ENCODE results near the gene HMBS. TPM values are rescaled to one million over a fixed set of nuclear protein-coding genes. Genes with fewer than 3 reads are reported as not detected.
A peak's percentile ranks its signal among the peaks of the same experiment; 100 is the strongest.

HMBS gene
- total RNA-seq, 1 donor from 2014 or later: 19.5 TPM

GRCh38 chr11:119111361-119111925 lies 26.8 kb downstream of the HMBS start:
- no peak for DNase-seq
- peaks cover 51% of the 10 kb centered on the region for H3K36me3 ChIP-seq

DNA sequence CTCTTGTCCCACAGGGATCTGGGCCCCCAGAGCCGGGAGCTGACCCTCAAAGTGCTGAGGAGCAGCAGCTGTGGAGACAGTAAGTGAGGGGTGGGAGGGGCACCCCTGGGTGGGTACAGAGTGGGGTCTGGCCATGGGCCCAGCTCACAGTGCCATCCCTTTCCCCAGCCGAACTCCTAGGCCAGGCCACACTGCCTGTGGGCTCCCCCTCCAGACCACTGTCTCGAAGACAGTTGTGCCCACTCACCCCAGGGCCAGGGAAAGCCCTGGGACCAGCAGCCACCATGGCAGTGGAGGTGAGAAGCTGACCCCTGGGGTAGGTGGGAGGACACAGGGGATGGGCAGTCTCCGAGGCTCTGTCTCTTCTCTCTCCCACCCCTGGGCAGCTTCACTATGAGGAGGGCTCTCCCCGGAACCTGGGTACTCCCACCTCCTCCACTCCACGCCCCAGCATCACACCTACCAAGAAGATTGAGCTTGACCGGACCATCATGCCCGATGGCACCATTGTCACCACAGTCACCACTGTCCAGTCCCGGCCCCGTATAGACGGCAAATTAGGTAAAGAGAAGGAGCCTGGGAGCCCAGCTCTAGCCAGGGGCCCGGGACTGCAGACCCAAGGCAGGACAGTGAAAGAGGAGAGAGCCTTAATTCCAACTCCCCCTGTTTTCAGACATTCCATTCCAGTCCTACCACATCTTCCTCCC lies 27.8 kb downstream of the HMBS start:
- peaks cover 55% of the 10 kb centered on the region for H3K36me3 ChIP-seq
- no peaks in the 10 kb centered on the region for H3K9me3 ChIP-seq
- DNase-seq (no peak), ATAC-seq (no peak)
- intact Hi-C loops (cut with DNase I): no loop called here
- peaks cover 14% of the 10 kb centered on the region for H3K4me1 ChIP-seq
- no peak overlapping the region for H3K4me3 ChIP-seq
- TF ChIP-seq, protein P1, sequence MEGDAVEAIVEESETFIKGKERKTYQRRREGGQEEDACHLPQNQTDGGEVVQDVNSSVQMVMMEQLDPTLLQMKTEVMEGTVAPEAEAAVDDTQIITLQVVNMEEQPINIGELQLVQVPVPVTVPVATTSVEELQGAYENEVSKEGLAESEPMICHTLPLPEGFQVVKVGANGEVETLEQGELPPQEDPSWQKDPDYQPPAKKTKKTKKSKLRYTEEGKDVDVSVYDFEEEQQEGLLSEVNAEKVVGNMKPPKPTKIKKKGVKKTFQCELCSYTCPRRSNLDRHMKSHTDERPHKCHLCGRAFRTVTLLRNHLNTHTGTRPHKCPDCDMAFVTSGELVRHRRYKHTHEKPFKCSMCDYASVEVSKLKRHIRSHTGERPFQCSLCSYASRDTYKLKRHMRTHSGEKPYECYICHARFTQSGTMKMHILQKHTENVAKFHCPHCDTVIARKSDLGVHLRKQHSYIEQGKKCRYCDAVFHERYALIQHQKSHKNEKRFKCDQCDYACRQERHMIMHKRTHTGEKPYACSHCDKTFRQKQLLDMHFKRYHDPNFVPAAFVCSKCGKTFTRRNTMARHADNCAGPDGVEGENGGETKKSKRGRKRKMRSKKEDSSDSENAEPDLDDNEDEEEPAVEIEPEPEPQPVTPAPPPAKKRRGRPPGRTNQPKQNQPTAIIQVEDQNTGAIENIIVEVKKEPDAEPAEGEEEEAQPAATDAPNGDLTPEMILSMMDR (IDR thresholded peaks at IDR 0.05): no peak
- no peaks in the 10 kb centered on the region for H3K27me3 ChIP-seq
- H3K27ac ChIP-seq: no peak overlapping the region

More at GRCh38 chr11:119111361-119111925, 26.8 kb downstream of the HMBS start:
- ATAC-seq: no peak
- TF ChIP-seq, protein P1 (IDR thresholded peaks at IDR 0.05): no peak
- no peaks in the 10 kb centered on the region for H3K9me3 ChIP-seq
- H3K27me3 ChIP-seq: no peaks in the 10 kb centered on the region
- intact Hi-C loops (cut with DNase I): no loop called here
- H3K27ac ChIP-seq: no peak overlapping the region
- peaks cover 19% of the 10 kb centered on the region for H3K4me1 ChIP-seq
- no peak overlapping the region for H3K4me3 ChIP-seq

DNA sequence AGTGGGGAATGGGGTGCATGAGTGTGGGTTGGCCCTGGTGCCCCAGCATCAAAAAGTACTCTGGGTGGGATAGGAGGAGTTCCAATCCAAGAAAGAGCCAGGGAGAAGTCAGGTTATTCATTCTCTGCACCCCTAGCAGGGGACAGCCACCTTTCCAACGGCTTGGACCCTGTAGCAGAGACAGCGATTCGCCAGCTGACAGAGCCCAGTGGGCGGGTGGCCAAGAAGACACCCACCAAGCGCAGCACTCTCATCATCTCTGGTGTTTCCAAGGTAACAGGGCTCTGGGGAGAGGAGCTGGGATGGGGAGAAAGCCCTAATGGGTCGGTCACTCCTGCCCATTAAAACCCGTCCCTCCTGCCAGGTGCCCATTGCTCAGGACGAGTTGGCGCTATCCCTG lies 29.0 kb downstream of the HMBS start:
- TF ChIP-seq, protein P1 (IDR thresholded peaks at IDR 0.05): no peak
- Histone ChIP-seq H3K27ac (no peak overlapping the region), H3K4me3 (no peak overlapping the region), H3K9me3 (no peaks in the 10 kb centered on the region), H3K27me3 (no peaks in the 10 kb centered on the region), H3K4me1 (peaks cover 8% of the 10 kb centered on the region), H3K36me3 (peaks cover 55% of the 10 kb centered on the region)
- no peak for ATAC-seq
- DNase-seq: no peak
- intact Hi-C loops (cut with DNase I): no loop called here

- TF ChIP-seq, protein P1 (IDR thresholded peaks at IDR 0.05): no peak
- no peaks in the 10 kb centered on the region for H3K27me3 ChIP-seq
- H3K4me1 ChIP-seq: peaks cover 1% of the 10 kb centered on the region
- no peaks in the 10 kb centered on the region for H3K9me3 ChIP-seq
- H3K36me3 ChIP-seq: peaks cover 55% of the 10 kb centered on the region
- intact Hi-C loops (cut with DNase I): no loop called here
- H3K4me3 ChIP-seq: no peak overlapping the region
- ATAC-seq: no peak
- DNase-seq: no peak
- no peak overlapping the region for H3K27ac ChIP-seq
Observed at GRCh38 chr11:119114351-119114750, 29.7 kb downstream of the HMBS start.

DNA sequence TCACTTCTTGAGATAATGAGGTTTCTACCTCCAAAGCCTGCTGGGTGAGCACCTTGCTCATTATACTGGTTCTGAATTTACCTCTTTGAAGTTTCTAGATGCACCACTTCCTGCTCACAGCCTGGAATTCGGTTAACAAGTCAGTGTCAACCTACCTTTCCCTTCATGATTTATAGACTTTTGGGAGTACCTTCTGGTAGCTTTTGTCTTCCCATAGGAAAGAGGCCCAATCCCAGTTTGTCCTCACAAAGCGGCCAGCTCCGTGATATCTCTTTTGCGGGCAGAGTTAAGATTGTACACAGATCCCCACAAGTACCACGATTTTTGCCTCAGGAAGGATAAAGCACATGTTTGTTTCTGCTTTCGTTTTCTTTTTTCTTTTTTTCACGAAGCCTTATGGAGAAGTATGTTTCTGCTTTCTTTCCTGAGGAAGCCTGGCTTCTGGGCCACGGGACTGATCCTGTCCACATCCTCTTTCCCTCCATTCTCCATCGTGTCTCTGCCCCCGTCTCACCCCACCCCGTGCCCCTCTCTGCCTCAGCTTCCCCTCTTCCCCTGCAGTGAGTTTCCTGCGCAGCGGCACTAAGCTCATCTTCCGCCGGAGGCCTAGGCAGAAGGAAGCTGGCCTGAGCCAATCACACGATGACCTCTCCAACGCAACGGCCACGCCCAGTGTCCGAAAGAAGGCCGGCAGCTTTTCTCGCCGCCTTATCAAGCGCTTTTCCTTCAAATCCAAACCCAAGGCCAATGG lies 31.0 kb downstream of the HMBS start:
- TF ChIP-seq, protein P1 (IDR thresholded peaks at IDR 0.05): no peak
- DNase-seq (peak; percentile 84), ATAC-seq (peak; percentile 89)
- Histone ChIP-seq H3K27me3 (no peaks in the 10 kb centered on the region), H3K4me3 (peak overlapping the region; percentile 21), H3K9me3 (no peaks in the 10 kb centered on the region), H3K36me3 (peaks cover 51% of the 10 kb centered on the region), H3K27ac (peak overlapping the region; percentile 44), H3K4me1 (peaks cover 3% of the 10 kb centered on the region)
- intact Hi-C loops (cut with DNase I): no loop called here

All from upper lobe of right lung (tissue), 1 donor.